IPS-18c (cell line): ENCODE data around the gene ZNF485.
A peak's percentile ranks its signal among the peaks of the same experiment; 100 is the strongest.

Source experiments
- H3K4me3 ChIP-seq: 2 replicates; pipeline ENCODE4 v1.7.0; 2013; ENCODE audit warnings: low read depth, mild to moderate bottlenecking, low read length, moderate library complexity; ENCODE audit not compliant: insufficient read depth
- H3K9me3 ChIP-seq: one replicate; pipeline ENCODE4 v1.6.1; 2013; ENCODE audit warnings: mild to moderate bottlenecking, low read length, moderate library complexity; ENCODE audit not compliant: control insufficient read depth, insufficient read depth

The ZNF485 gene

DNA sequence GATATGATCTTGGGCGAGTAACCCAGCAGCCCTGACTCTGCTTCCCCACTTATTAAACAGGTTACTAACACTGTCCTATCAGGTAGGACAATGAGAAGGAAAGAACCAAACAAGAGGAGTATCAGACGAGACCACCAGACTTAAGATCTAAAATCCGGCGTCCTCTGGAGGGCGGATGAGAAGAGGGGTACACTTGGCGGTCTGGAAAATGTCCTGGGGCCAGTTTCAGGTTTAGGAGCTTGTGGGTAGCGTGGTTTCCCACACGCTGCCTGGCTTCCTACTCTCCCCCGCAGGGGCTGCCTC, 41.8 kb downstream of the ZNF485 start:
- peak overlapping the region; percentile 73 for H3K4me3 ChIP-seq
- peaks cover 24% of the 10 kb centered on the region for H3K9me3 ChIP-seq

DNA sequence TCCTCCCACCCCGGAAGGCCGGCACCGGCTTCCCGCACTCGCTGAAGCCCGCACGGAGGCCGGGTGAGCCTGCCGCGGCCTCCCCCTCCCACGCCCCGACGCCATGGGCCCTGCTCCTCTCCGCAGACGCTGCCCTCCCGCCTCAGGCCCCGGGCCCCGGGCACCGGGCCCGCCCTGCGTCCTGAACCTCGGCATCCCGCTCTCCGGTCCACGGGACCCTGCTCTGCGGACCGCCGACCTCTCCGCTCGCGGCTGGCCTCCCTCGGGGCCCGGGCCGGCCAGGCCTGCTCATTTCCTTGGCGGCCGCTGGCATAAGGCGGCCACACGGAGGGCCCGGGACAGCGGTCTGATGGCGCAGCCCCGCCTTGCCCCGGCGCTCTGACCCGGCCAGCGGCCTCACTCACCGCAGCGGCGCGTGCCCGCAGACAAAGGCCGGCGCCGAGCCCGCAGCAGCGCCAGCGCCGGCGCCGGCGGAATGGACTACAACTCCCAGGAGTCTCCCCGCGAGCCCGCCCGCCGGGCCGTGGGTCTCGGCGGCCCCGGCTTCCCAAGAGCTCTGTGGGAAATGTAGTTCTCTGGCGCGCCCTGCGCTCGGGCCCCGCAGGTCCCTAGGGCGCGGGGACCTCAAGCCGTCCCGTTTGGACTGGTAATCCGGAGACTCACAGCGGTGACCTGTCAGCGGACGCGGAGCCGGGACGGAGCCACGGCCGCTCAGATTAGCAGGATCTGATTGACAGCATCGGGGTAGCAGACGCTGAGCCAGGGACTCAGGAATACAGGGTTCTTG, 42.4 kb downstream of the ZNF485 start, which contains the start of gene ZNF32:
Gene ZNF32 (minus strand): TSS at position 484 of the 787 bp plus-strand sequence. CDS start 2,748 bp downstream, outside the sequence.
- Histone ChIP-seq H3K4me3 (peak within 1 kb of the TSS; percentile 73), H3K9me3 (peaks cover 24% of the 10 kb centered on the region)

DNA sequence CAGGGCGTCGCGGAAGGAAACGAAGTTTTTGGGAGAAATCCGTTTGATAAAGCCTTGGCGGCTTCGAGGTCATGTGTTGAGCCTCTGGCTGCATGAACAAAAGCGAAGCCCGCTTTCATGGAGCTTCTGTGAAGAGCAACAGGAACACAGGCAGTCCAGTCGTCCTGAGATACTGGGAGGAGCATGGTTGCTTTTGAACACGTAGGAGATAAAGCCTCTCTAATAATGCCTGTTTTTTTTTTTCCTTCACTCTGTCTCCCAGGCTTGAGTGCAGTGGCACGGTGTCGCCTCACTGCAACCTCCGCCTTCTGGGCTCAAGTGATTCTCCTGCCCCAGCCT, 42.9 kb downstream of the ZNF485 start:
- Histone ChIP-seq H3K4me3 (peak overlapping the region; percentile 73), H3K9me3 (peaks cover 22% of the 10 kb centered on the region)

DNA sequence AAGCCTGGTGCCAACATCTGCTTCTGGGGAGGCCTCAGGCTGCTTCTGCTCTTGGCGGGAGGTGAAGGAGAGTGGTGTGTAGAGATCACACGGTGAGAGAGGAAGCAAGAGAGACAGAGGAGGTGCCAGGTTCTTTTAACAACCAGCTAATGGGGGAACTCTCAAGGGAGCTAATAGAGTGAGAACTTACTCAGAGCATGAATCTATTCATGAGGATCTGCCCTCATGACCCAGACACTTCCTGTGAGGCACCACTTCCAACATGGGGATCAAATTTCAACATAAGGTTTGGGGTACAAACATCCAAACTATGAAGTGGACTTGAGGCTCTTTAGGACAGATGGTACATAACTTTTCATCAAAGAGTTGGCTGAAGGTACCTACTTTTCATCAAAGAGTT, 47.5 kb downstream of the ZNF485 start:
- Histone ChIP-seq H3K9me3 (no peaks in the 10 kb centered on the region), H3K4me3 (no peak overlapping the region)

DNA sequence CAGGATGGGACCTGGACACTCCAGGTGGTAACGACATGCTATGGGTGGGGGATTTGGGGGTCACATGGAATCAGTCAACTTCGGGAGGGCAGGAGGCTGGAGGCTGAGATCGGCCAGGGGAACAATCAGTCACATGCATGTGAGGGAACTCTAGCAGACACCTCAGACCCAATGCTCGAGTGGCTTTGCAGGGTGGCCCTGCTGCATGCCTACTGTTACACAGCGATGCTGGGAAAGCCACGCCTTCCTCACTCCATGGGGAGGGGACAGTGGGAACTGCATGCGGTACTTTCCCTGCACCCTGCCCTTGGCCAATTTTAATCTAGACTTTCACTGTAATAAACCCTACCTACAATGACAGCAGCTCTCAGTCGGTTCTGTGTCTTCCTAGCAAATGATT, 49.1 kb downstream of the ZNF485 start:
- H3K9me3 ChIP-seq: no peaks in the 10 kb centered on the region
- no peak overlapping the region for H3K4me3 ChIP-seq

DNA sequence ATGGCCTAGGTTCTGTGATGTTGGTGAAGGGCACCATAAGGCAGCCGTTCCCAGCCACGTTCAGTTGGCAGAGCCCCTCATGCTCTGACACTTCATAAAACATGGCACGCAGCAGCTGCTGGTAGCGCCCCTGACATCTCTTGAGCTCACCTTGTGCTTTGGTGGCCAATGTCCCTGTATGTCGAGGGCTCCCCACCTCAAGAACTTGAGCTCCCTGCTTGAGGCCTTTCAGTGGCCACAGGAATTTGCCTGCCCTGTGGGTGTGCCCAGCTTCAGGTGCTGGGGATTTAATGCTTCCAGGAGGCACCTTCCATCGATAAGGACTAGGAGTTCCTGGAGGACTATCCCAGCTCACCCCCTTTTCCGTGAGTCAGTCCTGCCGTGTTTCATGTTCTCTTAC, 52.0 kb downstream of the ZNF485 start:
- H3K9me3 ChIP-seq: no peaks in the 10 kb centered on the region
- H3K4me3 ChIP-seq: no peak overlapping the region

DNA sequence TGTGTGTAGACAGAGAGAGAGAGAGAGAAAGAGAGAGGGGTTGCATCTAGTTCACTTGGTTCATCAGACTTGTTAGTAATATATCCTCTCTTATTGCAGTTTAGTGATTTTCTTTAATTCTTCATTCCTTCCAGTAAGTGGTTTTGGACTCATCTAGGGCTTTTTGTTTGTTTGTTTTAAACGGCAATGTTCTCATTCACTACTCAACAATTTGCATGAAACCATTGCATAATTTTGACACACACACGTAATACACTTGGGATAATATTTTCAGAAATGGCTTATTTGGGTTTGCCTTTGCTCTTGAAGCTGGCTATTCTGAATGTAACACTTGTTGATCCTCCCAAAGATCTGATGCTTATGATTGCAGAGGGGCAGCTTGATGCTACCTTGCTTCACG, 58.8 kb downstream of the ZNF485 start:
- H3K9me3 ChIP-seq: no peaks in the 10 kb centered on the region
- H3K4me3 ChIP-seq: no peak overlapping the region

DNA sequence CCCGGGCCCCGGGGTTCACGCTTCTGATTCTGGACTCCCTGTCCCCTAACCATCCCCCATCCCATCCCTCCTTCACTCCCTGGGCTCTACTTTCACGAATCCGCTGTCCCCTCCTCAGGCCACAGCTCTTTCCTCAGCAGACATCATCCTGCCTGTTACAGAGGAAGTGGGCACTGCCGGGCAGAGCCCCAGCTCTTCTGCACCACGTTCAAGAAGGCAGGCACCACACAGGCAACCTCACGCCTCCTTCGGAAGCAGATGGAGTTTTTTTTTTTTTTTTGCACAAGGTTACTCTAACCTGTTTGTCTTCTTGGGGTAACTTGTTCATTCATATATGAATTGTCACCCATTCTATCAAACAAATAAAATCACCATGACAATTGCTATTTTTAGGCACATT, 60.3 kb downstream of the ZNF485 start:
- Histone ChIP-seq H3K4me3 (no peak overlapping the region), H3K9me3 (no peaks in the 10 kb centered on the region)

DNA sequence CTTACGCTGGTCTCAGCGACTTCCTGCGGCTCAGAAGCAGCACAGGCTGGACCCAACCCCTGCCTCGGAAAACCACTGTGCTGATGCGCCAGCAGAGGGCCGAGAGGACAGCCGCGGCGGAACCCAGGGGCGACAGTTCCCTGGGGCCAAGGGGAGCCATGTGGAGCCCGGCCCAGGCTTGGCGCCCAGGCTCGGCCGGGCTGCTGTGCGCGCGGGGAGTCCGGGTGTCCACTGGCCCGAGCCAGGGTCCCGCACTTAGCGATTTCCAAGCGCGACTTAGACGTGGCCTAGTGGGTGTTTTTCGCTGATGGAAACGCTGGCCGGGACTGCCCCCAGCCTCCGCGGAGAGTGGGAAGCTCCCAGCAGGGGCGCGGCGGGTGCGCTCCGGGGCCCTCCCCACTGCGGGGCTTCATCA, 61.1 kb downstream of the ZNF485 start:
- Histone ChIP-seq H3K4me3 (no peak overlapping the region), H3K9me3 (no peaks in the 10 kb centered on the region)
